GM23338 (cell line): ENCODE measurements around the gene THRB.

ENCODE experiments used
- EZH2 ChIP-seq: fragments of 200-600 bp; sonication (generic); IDR thresholded peaks from one replicate; pipeline ENCODE4 v1.8.0; 2017; ENCODE audit warnings: antibody characterized with exemption, mild to moderate bottlenecking, low read depth; ENCODE audit not compliant: unreplicated experiment
- POLR2AphosphoS5 ChIP-seq: IDR thresholded peaks from 2 replicates; pipeline ENCODE4 v1.6.1; 2016; ENCODE audit warnings: antibody characterized with exemption, low read depth
- TF ChIP-seq, protein P1 (sequence below), 2 experiments: fragments of 200-600 bp in 1 of 2; sonication (generic) in 1 of 2; conservative IDR thresholded peaks; 2 replicates each; pipeline versions ENCODE4 v1.5.1 to v1.6.1; 2016 to 2017; ENCODE audit warnings: antibody characterized with exemption in 2 of 2, low read depth in 2 of 2, mild to moderate bottlenecking in 2 of 2, moderate library complexity in 1 of 2

DNA sequence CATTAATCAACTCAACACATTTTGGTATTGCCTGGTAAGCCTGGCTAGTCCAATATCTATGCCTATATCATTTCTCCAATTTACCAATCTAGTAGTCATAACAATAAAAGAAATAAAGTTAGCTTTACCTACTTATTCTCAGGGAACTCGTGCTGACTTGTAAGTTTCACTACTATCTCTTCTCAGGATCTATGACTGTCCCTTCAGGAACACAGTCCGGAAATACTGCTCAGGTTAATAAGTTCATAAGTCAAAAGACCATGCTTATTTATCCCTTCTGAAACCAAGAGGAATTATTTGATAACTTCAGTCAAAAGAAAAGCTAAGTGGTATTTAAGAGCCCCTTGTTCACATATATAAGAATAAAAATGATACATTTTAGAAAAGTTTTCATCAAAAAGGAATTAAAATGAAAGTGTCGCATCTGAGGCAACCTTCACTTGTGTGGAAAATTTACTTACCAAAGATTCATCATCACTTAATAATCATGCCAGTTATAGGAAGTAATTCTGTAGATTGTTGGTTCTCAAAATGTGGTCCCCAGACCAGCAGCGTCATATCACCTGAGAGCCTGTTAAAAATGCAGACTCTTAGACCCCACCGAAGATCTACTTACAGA, 15.5 kb upstream of the THRB start:
- TF ChIP-seq, protein P1, sequence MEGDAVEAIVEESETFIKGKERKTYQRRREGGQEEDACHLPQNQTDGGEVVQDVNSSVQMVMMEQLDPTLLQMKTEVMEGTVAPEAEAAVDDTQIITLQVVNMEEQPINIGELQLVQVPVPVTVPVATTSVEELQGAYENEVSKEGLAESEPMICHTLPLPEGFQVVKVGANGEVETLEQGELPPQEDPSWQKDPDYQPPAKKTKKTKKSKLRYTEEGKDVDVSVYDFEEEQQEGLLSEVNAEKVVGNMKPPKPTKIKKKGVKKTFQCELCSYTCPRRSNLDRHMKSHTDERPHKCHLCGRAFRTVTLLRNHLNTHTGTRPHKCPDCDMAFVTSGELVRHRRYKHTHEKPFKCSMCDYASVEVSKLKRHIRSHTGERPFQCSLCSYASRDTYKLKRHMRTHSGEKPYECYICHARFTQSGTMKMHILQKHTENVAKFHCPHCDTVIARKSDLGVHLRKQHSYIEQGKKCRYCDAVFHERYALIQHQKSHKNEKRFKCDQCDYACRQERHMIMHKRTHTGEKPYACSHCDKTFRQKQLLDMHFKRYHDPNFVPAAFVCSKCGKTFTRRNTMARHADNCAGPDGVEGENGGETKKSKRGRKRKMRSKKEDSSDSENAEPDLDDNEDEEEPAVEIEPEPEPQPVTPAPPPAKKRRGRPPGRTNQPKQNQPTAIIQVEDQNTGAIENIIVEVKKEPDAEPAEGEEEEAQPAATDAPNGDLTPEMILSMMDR (conservative IDR thresholded peaks at IDR 0.05; ENCODE audit: low read depth in 2 of 2): no peak
- TF ChIP-seq POLR2AphosphoS5 (no peak), EZH2 (no peak)
